Stimulated activated CD4-positive, alpha-beta T cell treated with anti-CD3 and anti-CD28 coated beads, Interleukin-12 subunit alpha, Interleukin-12 subunit beta, amount 100 ng/mL, for 24 hours (primary cell): ENCODE data around the gene USP24.

Experiments
- DNase-seq, 2 experiments: peaks; one replicate each; pipeline ENCODE4 v3.0.0-alpha.2; 2020; ENCODE audit warnings: low read depth in 2 of 2

USP24 gene

GRCh38 chr1:55052221-55053142, 162.7 kb downstream of the USP24 start:
- DNase-seq: no peak

GRCh38 chr1:55051621-55052020, 163.5 kb downstream of the USP24 start:
- no peak for DNase-seq

GRCh38 chr1:55051169-55051568, 164.0 kb downstream of the USP24 start:
- no peak for DNase-seq

GRCh38 chr1:55050283-55050682, 164.9 kb downstream of the USP24 start:
- DNase-seq: no peak

DNA sequence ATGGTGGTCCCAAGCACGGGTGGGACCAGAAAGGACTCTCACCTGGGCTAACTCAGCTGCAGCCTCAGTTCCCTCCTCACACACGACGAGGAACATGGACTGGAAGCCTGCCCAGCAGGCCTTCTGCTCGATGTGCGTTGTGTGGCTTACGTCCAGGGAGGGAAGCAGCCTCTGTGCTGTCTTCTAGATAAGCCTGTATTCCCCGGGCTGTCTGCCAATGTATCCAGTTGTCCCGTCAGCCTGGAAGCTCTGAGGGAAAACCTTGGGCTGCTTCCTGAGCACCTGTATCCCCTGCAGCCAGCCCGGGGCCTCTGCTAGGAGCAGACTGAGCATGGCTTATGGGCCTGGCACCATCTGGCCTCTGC, 165.3 kb downstream of the USP24 start:
- no peak for DNase-seq

DNA sequence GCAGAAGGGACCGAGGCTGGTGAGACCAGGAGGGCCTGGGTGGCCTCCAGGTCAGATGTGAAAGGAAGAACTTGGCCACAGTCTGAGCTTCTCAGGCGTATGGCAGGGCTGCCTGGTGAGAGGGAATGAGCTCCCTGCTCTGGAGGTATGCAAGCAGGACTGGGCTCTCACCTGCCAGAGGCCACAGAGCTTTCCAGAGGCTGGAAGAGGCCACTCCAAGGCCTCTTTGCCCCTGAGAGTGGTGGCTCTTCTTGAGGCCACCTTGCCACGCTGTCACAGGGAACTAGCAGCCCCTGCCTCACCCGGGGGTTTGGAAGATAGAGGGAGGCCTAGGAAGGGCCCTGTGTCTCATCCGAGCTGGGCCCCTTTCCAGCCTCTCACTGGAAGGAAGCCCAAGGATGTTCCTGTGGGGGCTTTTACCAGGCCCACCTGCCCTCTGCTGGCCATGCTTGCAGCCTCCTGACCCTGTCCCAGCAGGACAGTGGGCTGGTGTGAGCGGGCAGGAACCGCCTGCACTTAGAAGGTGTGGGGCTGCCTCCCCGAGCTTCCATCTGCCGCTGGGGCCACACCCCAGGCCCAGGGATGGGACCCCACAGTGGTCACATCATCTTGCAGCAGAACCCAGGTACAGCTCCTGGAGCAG, 165.8 kb downstream of the USP24 start:
- DNase-seq: no peak

- DNase-seq: no peak
These were observed 166.5 kb downstream of the USP24 start for GRCh38 chr1:55048453-55049270.

- DNase-seq: no peak
These were observed 167.6 kb downstream of the USP24 start for GRCh38 chr1:55047611-55048010.

DNA sequence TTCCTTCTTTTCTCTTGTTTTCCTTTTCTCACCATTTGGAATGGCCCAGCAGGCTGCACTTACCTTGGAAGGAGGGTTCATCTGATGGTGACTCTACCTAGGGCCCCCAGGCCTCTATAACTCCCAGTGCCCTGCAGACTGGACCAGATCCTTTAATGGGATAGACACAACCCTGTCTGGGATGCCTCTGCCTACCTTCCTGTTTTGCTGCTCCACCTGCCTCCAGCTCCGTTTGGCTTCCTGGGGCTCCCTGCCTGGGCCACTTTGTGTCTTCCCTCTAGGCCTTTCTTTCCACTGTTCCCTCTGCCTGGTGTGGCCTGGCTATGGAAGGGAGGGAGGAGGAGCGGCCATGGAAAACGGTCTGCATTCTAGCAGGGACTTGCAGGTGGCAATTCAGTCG, 168.3 kb downstream of the USP24 start:
- DNase-seq: no peak

- DNase-seq: no peak
These were observed 169.7 kb downstream of the USP24 start for GRCh38 chr1:55045430-55045829.

- no peak for DNase-seq
These were observed 170.4 kb downstream of the USP24 start for GRCh38 chr1:55044617-55045397.

- DNase-seq: no peak
These were observed 171.4 kb downstream of the USP24 start for GRCh38 chr1:55043726-55044125.

- DNase-seq: no peak
These were observed 172.2 kb downstream of the USP24 start for GRCh38 chr1:55043011-55043410.

- DNase-seq: no peak
These were observed 173.6 kb downstream of the USP24 start for GRCh38 chr1:55041613-55042012.

DNA sequence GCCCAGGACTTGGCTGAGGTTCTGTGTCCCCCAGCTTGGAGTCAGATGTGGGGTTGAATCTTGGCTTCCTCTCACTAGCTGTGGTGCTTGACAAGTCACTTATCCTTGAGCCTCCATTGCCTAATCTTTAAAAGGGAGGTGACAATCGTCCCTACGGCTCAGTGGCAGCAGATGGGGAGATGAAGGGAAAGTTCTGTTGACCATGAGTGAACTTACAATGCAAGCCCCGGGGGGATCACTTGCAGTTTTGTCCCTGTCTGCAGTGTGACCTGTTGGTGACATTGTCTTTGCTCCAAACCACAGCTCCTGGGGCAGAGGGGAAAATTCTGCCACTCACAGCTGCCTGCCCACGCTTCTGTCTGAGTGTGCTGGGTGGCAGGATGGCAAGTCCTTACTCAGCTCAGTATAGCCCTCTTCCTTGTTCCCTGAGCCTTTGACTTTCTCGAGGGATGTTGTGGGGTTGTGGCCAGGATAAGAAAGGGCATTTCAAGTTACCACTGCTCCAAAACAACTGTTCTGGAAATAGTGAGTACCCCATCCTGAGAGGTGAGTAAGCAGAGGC, 174.2 kb downstream of the USP24 start:
- DNase-seq: no peak

- no peak for DNase-seq
These were observed 174.9 kb downstream of the USP24 start for GRCh38 chr1:55040083-55040932.

- DNase-seq: no peak
These were observed 175.7 kb downstream of the USP24 start, which contains the start of gene PCSK9 for GRCh38 chr1:55039342-55040082. TSS of gene PCSK9 (plus strand) at chr1:55039548. CDS start at chr1:55039838, 290 bp downstream.

DNA sequence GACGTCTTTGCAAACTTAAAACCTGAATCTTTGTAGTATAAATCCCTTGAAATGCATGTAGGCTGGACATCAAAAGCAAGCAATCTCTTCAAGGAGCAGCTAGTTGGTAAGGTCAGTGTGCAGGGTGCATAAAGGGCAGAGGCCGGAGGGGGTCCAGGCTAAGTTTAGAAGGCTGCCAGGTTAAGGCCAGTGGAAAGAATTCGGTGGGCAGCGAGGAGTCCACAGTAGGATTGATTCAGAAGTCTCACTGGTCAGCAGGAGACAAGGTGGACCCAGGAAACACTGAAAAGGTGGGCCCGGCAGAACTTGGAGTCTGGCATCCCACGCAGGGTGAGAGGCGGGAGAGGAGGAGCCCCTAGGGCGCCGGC, 176.2 kb downstream of the USP24 start:
- no peak for DNase-seq

- DNase-seq: no peak
These were observed 176.7 kb downstream of the USP24 start for GRCh38 chr1:55038552-55038838.
